Central memory CD4-positive, alpha-beta T cell (primary cell): ENCODE measurements around the gene PNPLA6.
"Not testable (repeated sequence)": the region's sequence is repeated elsewhere in the genome, so short reads cannot be mapped to it uniquely, and the experiment has no call there.

ENCODE experiments used
- DNase-seq: peaks from one replicate; pipeline ENCODE4 v3.0.0; 2022

PNPLA6 gene

DNA sequence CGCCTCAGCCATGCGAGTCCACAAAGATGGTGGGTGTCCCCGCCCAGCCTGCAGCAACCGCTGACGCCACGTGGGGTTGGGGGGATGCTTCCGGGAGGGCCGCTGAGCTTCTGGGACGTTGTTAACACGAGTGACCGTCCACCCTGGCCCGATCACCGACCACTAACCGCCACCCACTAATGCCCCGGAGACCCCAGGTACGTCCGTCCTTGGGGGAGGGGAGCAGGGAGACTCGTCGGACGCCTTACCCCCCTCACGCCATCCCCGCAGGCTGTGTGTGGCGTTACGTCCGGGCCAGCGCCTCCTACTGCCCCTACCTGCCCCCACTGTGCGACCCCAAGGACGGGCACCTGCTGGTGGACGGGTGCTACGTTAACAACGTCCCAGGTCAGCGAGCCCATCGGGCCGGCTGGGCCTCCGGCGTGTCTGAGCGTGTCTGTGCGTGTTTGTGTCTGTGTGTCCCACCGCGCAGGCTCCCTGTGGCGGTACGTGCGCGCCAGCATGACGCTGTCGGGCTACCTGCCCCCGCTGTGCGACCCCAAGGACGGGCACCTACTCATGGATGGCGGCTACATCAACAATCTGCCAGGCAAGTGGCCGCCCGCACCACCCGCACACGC lies 21.3 kb downstream of the PNPLA6 start:
- DNase-seq = no peak

- DNase-seq = no peak
Measured at GRCh38 chr19:7558667-7559066, 23.1 kb downstream of the PNPLA6 start.

GRCh38 chr19:7559102-7559501 lies 23.6 kb downstream of the PNPLA6 start:
- no peak for DNase-seq

- DNase-seq = no peak
Measured at GRCh38 chr19:7560255-7560654, 24.7 kb downstream of the PNPLA6 start.

GRCh38 chr19:7561325-7561724 lies 25.8 kb downstream of the PNPLA6 start:
- DNase-seq = no peak

DNA sequence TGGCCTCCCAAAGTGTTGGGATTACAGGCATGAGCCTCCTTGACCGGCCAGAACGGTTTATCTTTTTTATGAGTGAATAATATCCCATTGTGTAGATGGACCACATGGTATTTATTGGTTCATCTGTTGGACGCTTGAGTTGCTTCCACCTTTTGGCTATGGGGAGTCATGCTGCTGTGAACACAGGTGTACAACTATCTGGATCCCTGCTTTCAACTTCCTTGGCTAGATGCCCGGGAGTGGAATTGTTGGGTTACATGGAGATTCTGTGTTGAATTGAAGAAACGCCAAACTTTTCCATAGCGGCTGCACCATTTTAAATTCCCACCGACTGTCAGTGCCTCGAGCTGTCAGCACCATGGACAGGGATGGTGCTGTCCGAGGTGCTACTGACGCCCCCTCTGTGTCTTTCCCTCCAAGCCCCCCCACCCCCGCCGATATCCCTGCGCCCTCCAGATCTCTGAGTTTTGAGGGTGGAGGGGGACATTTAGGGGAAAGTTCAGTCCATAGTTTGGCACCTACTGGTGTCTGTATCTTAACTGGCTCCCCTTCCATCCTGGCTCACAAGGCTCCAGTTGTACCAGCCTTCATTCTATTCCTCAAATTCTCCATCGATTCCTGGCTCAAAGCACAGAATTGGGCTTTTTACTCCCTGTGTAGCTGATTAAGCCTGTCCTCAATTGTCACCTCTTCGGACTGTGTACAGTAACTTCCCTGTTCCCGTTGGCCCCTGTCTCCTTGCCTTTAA lies 27.3 kb downstream of the PNPLA6 start:
- no peak for DNase-seq

DNA sequence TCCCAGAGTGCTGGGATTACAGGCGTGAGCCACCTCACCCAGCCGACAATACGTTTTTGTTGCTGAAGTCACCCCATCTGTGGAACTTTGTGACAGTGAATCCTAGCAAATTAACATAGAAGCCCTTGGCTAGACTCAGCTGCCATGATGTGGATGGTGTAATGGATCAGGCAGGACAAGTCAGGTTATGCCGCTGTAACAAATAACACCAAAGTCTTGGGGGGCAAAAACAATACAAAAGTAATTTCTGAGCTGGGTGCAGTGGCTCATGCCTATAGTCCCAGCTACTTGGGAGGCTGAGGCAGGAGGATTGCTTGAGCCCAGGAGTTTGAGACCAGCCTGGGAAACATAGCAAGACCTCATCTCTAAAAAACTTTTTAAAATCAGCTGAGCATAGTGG lies 29.3 kb downstream of the PNPLA6 start:
- no peak for DNase-seq

- DNase-seq = no peak
Measured at GRCh38 chr19:7565332-7565731, 29.8 kb downstream of the PNPLA6 start.

DNA sequence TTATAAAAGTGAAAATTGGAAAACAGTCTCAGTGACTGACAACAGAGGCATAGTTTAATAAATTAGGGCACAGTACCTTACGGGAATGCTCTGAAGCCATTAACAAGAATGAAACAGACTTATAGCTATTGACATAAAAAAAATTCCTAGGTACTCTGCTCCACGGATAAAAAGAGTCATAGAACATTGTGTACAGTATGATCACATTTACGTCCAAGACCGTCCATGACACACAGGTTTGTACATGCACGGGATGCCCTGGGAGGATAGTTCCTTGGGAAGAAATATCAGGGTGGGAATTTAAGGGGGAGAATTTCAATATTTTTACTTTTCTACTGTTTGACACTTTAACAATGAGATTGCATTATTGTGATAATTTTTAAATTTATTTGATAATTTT lies 35.2 kb downstream of the PNPLA6 start:
- no peak for DNase-seq

- DNase-seq = no peak
Measured at GRCh38 chr19:7575434-7576040, 40.0 kb downstream of the PNPLA6 start.

GRCh38 chr19:7577422-7577821 lies 41.9 kb downstream of the PNPLA6 start:
- DNase-seq = not testable (repeated sequence)

DNA sequence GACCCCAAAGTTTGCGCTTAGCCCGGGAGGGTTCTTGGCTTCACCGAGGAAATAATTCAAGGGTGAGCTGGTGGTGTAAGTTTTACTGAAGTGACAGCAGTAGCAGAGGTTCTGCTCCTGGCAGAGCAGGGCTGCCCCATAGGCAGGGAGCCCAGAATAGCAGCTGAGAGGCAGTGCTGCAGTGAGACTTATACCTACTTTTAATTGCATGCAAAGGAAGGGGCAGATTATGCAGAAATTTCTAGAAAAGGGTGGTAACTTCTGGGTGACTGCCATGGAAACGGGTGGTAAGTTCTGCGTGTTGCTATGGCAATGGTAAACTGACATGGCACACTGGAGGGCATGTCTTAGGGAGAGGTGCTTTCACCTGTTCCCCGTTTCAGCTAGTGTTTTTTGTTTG lies 42.6 kb downstream of the PNPLA6 start:
- DNase-seq = no peak

GRCh38 chr19:7579182-7579581 lies 43.7 kb downstream of the PNPLA6 start:
- DNase-seq = no peak

DNA sequence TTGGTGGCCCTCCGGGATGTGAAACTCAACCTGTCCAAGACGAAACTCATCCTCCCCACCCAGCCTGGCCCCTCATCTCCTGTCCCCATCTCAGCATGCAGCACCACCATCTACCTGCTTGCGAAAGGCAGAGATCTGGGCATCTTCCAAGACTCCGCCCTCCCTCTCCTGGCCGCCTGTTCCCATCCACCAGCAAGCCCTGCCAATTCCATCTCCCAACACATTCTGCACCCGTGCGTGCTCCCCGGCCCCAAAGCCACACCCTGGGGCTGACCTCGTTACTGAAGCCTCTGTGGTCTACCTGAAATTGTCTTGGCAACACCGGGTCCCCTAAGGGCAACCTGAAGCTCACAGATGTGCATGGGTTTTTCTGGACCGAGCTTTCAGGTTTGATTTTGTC lies 46.9 kb downstream of the PNPLA6 start:
- DNase-seq = no peak

DNA sequence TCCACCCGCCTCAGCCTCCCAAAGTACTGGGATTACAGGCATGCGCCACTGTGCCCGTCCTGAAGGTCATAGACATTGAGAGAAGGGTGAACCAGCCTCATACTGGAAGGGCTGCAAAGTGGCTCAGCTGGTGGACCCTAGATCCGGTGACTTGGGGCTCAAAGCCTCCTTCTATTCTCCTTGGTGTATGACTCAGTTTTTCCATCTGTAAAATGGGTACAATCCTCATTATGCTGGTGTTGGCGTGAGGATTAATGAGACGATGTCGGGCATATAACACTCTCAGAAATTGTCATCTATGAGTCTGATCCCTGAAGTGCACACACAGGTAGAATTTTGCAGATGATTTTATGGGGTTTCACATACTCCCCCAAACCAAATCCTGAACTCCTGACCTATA lies 54.3 kb downstream of the PNPLA6 start:
- no peak for DNase-seq

- no peak for DNase-seq
Measured at GRCh38 chr19:7590256-7590655, 54.7 kb downstream of the PNPLA6 start.

DNA sequence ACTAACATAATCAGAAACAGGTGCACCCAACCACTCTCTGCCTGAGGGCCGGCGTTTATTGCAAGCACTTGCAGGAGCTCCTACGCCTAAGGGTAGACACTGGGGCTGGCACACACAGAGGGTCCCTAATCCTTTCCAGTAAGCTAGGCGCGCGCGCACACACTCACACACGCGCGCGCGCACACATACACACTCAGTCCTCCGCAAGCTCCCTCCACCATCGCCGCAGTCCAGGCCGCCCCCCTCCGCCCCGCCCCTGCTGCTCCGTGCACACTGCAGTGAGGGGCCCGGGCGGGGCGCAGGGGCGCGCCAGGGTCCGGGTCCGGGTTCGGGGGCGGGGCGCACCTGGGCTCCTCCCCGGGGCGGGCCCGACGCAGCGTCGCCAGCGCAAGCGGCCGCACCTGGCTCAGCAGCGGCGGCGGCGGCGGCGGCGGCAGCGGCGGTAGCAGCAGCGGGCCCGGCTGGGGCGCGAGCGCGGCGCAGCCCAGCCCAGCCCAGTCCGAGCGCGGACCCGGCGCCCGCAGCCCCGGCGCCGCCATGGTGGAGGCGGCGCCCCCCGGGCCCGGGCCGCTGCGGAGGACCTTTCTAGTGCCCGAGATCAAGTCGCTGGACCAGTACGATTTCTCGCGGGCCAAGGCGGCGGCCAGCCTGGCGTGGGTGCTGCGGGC lies 60.1 kb downstream of the PNPLA6 start, which contains the start of gene CAMSAP3:
Gene CAMSAP3 (plus strand): TSS at position 398 of the 668 bp plus-strand sequence. CDS start 140 bp downstream, at position 538.
- DNase-seq = no peak

- no peak for DNase-seq
Measured at GRCh38 chr19:7596211-7596937, 60.9 kb downstream of the PNPLA6 start.

- DNase-seq = no peak
Measured at GRCh38 chr19:7597689-7598088, 62.2 kb downstream of the PNPLA6 start.

- DNase-seq = no peak
Measured at GRCh38 chr19:7598180-7598579, 62.7 kb downstream of the PNPLA6 start.

- no peak for DNase-seq
Measured at GRCh38 chr19:7600721-7601120, 65.2 kb downstream of the PNPLA6 start.

- no peak for DNase-seq
Measured at GRCh38 chr19:7602240-7602934, 66.9 kb downstream of the PNPLA6 start.
